IMR-90 (cell line): Measurements from ENCODE around the gene PPM1L. TPM values are rescaled to one million over a fixed set of nuclear protein-coding genes. Genes with fewer than 3 reads are reported as not detected.

Experiments
- ATAC-seq: fragments of 200-7000 bp; cut with Tn5 transposase; 2 replicates; pipeline ENCODE4 v1.9.1; 2020; ENCODE audit warnings: low read depth, mild to moderate bottlenecking, moderate library complexity
- BruUV-seq: library from RNA; stranded (reverse); fragments of 400-500 nt; replicated peaks from 2 replicates; lab custom pipeline; 2021; lab: Mats Ljungman, UMichigan
- CTCF ChIA-PET: fragments of 300-600 bp; formaldehyde crosslinking; extraction: SDS; loops from one replicate; lab custom pipeline; 2021; ENCODE audit warnings: antibody characterized with exemption; lab: Yijun Ruan, JAX
- POLR2A ChIA-PET: fragments of 300-600 bp; sonication (Branson Sonifier 250); formaldehyde crosslinking; loops from one replicate; lab custom pipeline; 2022; ENCODE audit warnings: antibody characterized with exemption; ENCODE audit not compliant: unreplicated experiment; lab: Charles Lee
- DNase-seq: peaks from one replicate; pipeline ENCODE4 v3.0.0; 2013
- H2AFZ ChIP-seq: replicated peaks from 2 replicates; pipeline ENCODE3; 2013; ENCODE audit warnings: low read length, mild to moderate bottlenecking; ENCODE audit not compliant: poor library complexity
- H2AK5ac ChIP-seq: 2 replicates; pipeline ENCODE4 v1.6.1; 2013; ENCODE audit warnings: low read depth, low read length, inconsistent platforms
- H2AK9ac ChIP-seq: replicated peaks from 2 replicates; pipeline ENCODE3; 2013; ENCODE audit warnings: mild to moderate bottlenecking, low read depth, low read length, moderate library complexity; ENCODE audit not compliant: poor library complexity
- H2BK120ac ChIP-seq: 2 replicates; pipeline ENCODE4 v1.6.1; 2013; ENCODE audit warnings: low read depth, low read length, inconsistent platforms
- H2BK15ac ChIP-seq: 3 replicates; pipeline ENCODE4 v1.6.1; 2013; ENCODE audit warnings: low read depth, low read length, inconsistent platforms
- H2BK20ac ChIP-seq: 2 replicates; pipeline ENCODE4 v1.6.1; 2013; ENCODE audit warnings: low read depth, mild to moderate bottlenecking, inconsistent platforms, low read length, moderate library complexity
- H2BK5ac ChIP-seq: 2 replicates; pipeline ENCODE4 v1.6.1; 2013; ENCODE audit warnings: mild to moderate bottlenecking, low read depth, low read length, inconsistent platforms; ENCODE audit not compliant: poor library complexity, severe bottlenecking
- H3K14ac ChIP-seq: replicated peaks from 2 replicates; pipeline ENCODE4 v1.6.1; 2013; ENCODE audit warnings: low read depth, low read length, inconsistent platforms
- H3K18ac ChIP-seq: 2 replicates; pipeline ENCODE4 v1.6.1; 2013; ENCODE audit warnings: low read depth, low read length, control low read depth
- H3K23ac ChIP-seq: 2 replicates; pipeline ENCODE4 v1.6.1; 2013; ENCODE audit warnings: low read depth, low read length, inconsistent platforms
- H3K27ac ChIP-seq: 2 replicates; pipeline ENCODE4 v1.5.1; 2013; ENCODE audit warnings: mild to moderate bottlenecking, control low read depth, low read length; ENCODE audit not compliant: insufficient read depth
- H3K27me3 ChIP-seq: 2 replicates; pipeline ENCODE4 v1.6.1; 2013; ENCODE audit warnings: low read length; ENCODE audit not compliant: control insufficient read depth, insufficient read depth
- H3K36me3 ChIP-seq: 2 replicates; pipeline ENCODE4 v1.6.1; 2013; ENCODE audit warnings: low read length, mixed read lengths; ENCODE audit not compliant: control insufficient read depth, insufficient read depth
- H3K4ac ChIP-seq: 2 replicates; pipeline ENCODE4 v1.6.1; 2013; ENCODE audit warnings: low read depth, low read length, inconsistent platforms
- H3K4me1 ChIP-seq: 2 replicates; pipeline ENCODE4 v1.6.1; 2013; ENCODE audit warnings: low read length, mixed read lengths; ENCODE audit not compliant: control insufficient read depth, insufficient read depth
- H3K4me2 ChIP-seq: 2 replicates; pipeline ENCODE4 v1.6.1; 2013; ENCODE audit warnings: low read depth, mild to moderate bottlenecking, control low read depth, low read length, moderate library complexity
- H3K4me3 ChIP-seq: 2 replicates; pipeline ENCODE4 v1.5.1; 2013; ENCODE audit warnings: low read depth, mild to moderate bottlenecking, control low read depth, low read length, moderate library complexity; ENCODE audit not compliant: insufficient read depth
- H3K56ac ChIP-seq: 2 replicates; pipeline ENCODE4 v1.6.1; 2013; ENCODE audit warnings: low read length, inconsistent platforms; ENCODE audit not compliant: insufficient read depth; ENCODE audit errors: extremely low read depth
- H3K79me1 ChIP-seq, 2 experiments: 2 replicates each; pipeline ENCODE4 v1.6.1; 2013; ENCODE audit warnings: low read length in 2 of 2, inconsistent platforms in 1 of 2, low read depth in 1 of 2
- H3K9ac ChIP-seq: 2 replicates; pipeline ENCODE4 v1.6.1; 2013; ENCODE audit warnings: low read depth, low read length, control low read depth
- H3K9me1 ChIP-seq: 2 replicates; pipeline ENCODE4 v1.6.1; 2013; ENCODE audit warnings: low read length, inconsistent platforms; ENCODE audit not compliant: insufficient read depth
- H3K9me3 ChIP-seq: 2 replicates; pipeline ENCODE4 v1.6.1; 2013; ENCODE audit warnings: low read length; ENCODE audit not compliant: control insufficient read depth, insufficient read depth
- H4K20me1 ChIP-seq: 2 replicates; pipeline ENCODE4 v1.6.1; 2013; ENCODE audit warnings: low read length, inconsistent platforms; ENCODE audit not compliant: insufficient read depth
- H4K5ac ChIP-seq: 2 replicates; pipeline ENCODE4 v1.6.1; 2013; ENCODE audit warnings: mild to moderate bottlenecking, low read depth, low read length, control low read depth
- H4K8ac ChIP-seq, 2 experiments: 2 replicates each; pipeline ENCODE4 v1.6.1; 2013; ENCODE audit warnings: low read depth in 2 of 2, low read length in 2 of 2, control low read depth in 1 of 2, inconsistent platforms in 1 of 2
- H4K91ac ChIP-seq: 2 replicates; pipeline ENCODE4 v1.6.1; 2013; ENCODE audit warnings: low read depth, low read length, inconsistent platforms; ENCODE audit not compliant: insufficient read depth
- BHLHE40 ChIP-seq: fragments of 150-350 bp; IDR thresholded peaks from 2 replicates; pipeline ENCODE4 v1.6.1; 2016; ENCODE audit warnings: mild to moderate bottlenecking, low read depth, low read length
- CEBPB ChIP-seq: IDR thresholded peaks from 2 replicates; pipeline ENCODE4 v1.6.1; 2012; ENCODE audit warnings: low read depth, low read length, improper control_type of control experiment
- CHD1 ChIP-seq: IDR thresholded peaks from 2 replicates; pipeline ENCODE4 v1.6.1; 2012; ENCODE audit warnings: low read depth, low read length, improper control_type of control experiment
- FOS ChIP-seq: fragments of 150-350 bp; IDR thresholded peaks from 2 replicates; pipeline ENCODE4 v1.6.1; 2016; ENCODE audit warnings: low read depth, low read length
- MAZ ChIP-seq: IDR thresholded peaks from 2 replicates; pipeline ENCODE4 v1.6.1; 2012; ENCODE audit warnings: low read depth, mild to moderate bottlenecking, low read length, improper control_type of control experiment, moderate library complexity, borderline replicate concordance
- MXI1 ChIP-seq: IDR thresholded peaks from 2 replicates; pipeline ENCODE4 v1.6.1; 2012; ENCODE audit warnings: low read depth, mild to moderate bottlenecking, low read length, moderate library complexity, borderline replicate concordance
- NFE2L2 ChIP-seq: fragments of 150-350 bp; IDR thresholded peaks from 2 replicates; pipeline ENCODE4 v1.6.1; 2016; ENCODE audit warnings: low read depth, mild to moderate bottlenecking, low read length
- RAD21 ChIP-seq: IDR thresholded peaks from 2 replicates; pipeline ENCODE4 v1.6.1; 2012; ENCODE audit warnings: low read length, improper control_type of control experiment
- RCOR1 ChIP-seq: IDR thresholded peaks from 2 replicates; pipeline ENCODE4 v1.6.1; 2012; ENCODE audit warnings: mild to moderate bottlenecking, low read length, improper control_type of control experiment; ENCODE audit not compliant: insufficient replicate concordance
- SMC3 ChIP-seq: fragments of 150-350 bp; IDR thresholded peaks from 2 replicates; pipeline ENCODE4 v1.6.1; 2016; ENCODE audit warnings: low read depth, mild to moderate bottlenecking, antibody characterized with exemption, low read length, moderate library complexity
- USF2 ChIP-seq: fragments of 150-350 bp; IDR thresholded peaks from 2 replicates; pipeline ENCODE4 v1.6.1; 2017; ENCODE audit warnings: mild to moderate bottlenecking, antibody characterized with exemption, low read length, low read depth
- WGBS, 2 experiments: methylation state at CpG; one replicate each; pipeline versions ENCODE4 v1.1.5 to v1.1.7; 2013; ENCODE audit warnings: missing lambda C conversion rate in 2 of 2; ENCODE audit not compliant: insufficient read length in 1 of 2; ENCODE audit errors: extremely low coverage in 2 of 2; 5-methylcytosine and 5-hydroxymethylcytosine counted together
- dilution Hi-C: fragments of 300-500 bp; cut with HindIII; formaldehyde crosslinking; loops from one replicate; pipeline ENCODE4 v1.14.3; 2018; ENCODE audit warnings: low sequenced_read_pairs; ENCODE audit not compliant: unreplicated experiment
- in situ Hi-C: fragments of 300-500 bp; cut with MboI; formaldehyde crosslinking; loops from 3 replicates; pipeline ENCODE4 v1.14.3; 2019; ENCODE audit warnings: low sequenced_read_pairs, inconsistent platforms, mixed read lengths
- intact Hi-C: fragments of 100-400 bp; cut with micrococcal nuclease; formaldehyde crosslinking; loops from 2 replicates; pipeline ENCODE4 v1.10.0; 2022
- polyA plus RNA-seq, 3 experiments: library from polyadenylated mRNA; depleted of rRNA; stranded (reverse); fragments of >200 nt; gene quantifications; 2 replicates each; pipeline ENCODE4 v1.2.3, GENCODE V29; 2012; ENCODE audit warnings: low replicate concordance in 1 of 3
- total RNA-seq: library from RNA; depleted of rRNA; stranded (reverse); fragments of >200 nt; gene quantifications from 2 replicates; pipeline ENCODE4 v1.2.3, GENCODE V29; 2012
- TF ChIP-seq, protein P1 (sequence below): fragments of 150-350 bp; IDR thresholded peaks from 2 replicates; pipeline ENCODE4 v1.6.1; 2016; ENCODE audit warnings: low read depth, mild to moderate bottlenecking, low read length, moderate library complexity, borderline replicate concordance
- TF ChIP-seq, protein P2 (sequence below): conservative IDR thresholded peaks from 2 replicates; pipeline ENCODE4 v1.5.1; 2012; ENCODE audit warnings: mild to moderate bottlenecking, low read depth, low read length, improper control_type of control experiment

Gene PPM1L
- total and polyA plus RNA-seq, 2 of the 4 experiments (the other 2 are of a cell fraction): 0.14 to 0.18 TPM

GRCh38 chr3:161066930-161067329, 310.9 kb downstream of the PPM1L start:
- no peak overlapping the region for H3K4me3 ChIP-seq
- H2BK120ac ChIP-seq: no peak overlapping the region
- H3K14ac ChIP-seq: no peak overlapping the region
- no peak for DNase-seq
- no peaks in the 10 kb centered on the region for H3K36me3 ChIP-seq
- POLR2A ChIA-PET: no interaction called here
- H4K20me1 ChIP-seq: no peaks in the 10 kb centered on the region
- no peaks in the 10 kb centered on the region for H3K4me1 ChIP-seq
- no peak overlapping the region for H3K56ac ChIP-seq
- H4K8ac ChIP-seq: no peak overlapping the region
- in situ Hi-C loops: no loop called here
- intact Hi-C loops: no loop called here
- no peaks in the 10 kb centered on the region for H3K79me1 ChIP-seq
- dilution Hi-C loops: no loop called here
- H2BK5ac ChIP-seq: no peak overlapping the region
- BruUV-seq: no TSS peak
- H2AK9ac ChIP-seq: no peak overlapping the region
- no peaks in the 10 kb centered on the region for H3K27me3 ChIP-seq
- no peak overlapping the region for H3K9ac ChIP-seq
- no peak overlapping the region for H3K4me2 ChIP-seq
- no peak overlapping the region for H3K23ac ChIP-seq
- no peak overlapping the region for H2AFZ ChIP-seq
- no peak overlapping the region for H2BK15ac ChIP-seq
- H2AK5ac ChIP-seq: no peak overlapping the region
- H3K9me3 ChIP-seq: no peaks in the 10 kb centered on the region
- H2BK20ac ChIP-seq: no peak overlapping the region
- no peak overlapping the region for H3K27ac ChIP-seq
- CTCF ChIA-PET: interaction anchor here (0.5 to 0.6 kb wide), 2 partner anchors 98 to 134 kb away, joined by 4 read pairs; no protein-coding TSS in a partner anchor
- TF ChIP-seq NFE2L2: no peak
- TF ChIP-seq CEBPB: no peak
- no peak for TF ChIP-seq BHLHE40
- no peak for TF ChIP-seq RAD21
- TF ChIP-seq, protein P1, sequence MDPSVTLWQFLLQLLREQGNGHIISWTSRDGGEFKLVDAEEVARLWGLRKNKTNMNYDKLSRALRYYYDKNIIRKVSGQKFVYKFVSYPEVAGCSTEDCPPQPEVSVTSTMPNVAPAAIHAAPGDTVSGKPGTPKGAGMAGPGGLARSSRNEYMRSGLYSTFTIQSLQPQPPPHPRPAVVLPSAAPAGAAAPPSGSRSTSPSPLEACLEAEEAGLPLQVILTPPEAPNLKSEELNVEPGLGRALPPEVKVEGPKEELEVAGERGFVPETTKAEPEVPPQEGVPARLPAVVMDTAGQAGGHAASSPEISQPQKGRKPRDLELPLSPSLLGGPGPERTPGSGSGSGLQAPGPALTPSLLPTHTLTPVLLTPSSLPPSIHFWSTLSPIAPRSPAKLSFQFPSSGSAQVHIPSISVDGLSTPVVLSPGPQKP: no peak
- no peak for TF ChIP-seq MXI1
- no peak for TF ChIP-seq FOS
- no peak for TF ChIP-seq RCOR1
- TF ChIP-seq, protein P2, sequence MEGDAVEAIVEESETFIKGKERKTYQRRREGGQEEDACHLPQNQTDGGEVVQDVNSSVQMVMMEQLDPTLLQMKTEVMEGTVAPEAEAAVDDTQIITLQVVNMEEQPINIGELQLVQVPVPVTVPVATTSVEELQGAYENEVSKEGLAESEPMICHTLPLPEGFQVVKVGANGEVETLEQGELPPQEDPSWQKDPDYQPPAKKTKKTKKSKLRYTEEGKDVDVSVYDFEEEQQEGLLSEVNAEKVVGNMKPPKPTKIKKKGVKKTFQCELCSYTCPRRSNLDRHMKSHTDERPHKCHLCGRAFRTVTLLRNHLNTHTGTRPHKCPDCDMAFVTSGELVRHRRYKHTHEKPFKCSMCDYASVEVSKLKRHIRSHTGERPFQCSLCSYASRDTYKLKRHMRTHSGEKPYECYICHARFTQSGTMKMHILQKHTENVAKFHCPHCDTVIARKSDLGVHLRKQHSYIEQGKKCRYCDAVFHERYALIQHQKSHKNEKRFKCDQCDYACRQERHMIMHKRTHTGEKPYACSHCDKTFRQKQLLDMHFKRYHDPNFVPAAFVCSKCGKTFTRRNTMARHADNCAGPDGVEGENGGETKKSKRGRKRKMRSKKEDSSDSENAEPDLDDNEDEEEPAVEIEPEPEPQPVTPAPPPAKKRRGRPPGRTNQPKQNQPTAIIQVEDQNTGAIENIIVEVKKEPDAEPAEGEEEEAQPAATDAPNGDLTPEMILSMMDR: no peak
- no peak for TF ChIP-seq SMC3
- TF ChIP-seq MAZ: no peak
- no peak for TF ChIP-seq USF2
- TF ChIP-seq CHD1: no peak
- no peak overlapping the region for H4K5ac ChIP-seq
- no peak overlapping the region for H3K4ac ChIP-seq
- no peak for ATAC-seq
- no peak overlapping the region for H3K18ac ChIP-seq
- WGBS, 2 experiments: no CpG with 5 or more reads among the region's 3 CpGs
- H3K9me1 ChIP-seq: no peaks in the 10 kb centered on the region
- H4K91ac ChIP-seq: no peak overlapping the region
